Measurements from ENCODE around the gene MAP3K15. TPM values are rescaled to one million over a fixed set of nuclear protein-coding genes. Genes with fewer than 3 reads are reported as not detected.

MAP3K15 gene
- total RNA-seq, result under 1 TPM; 0.26 to 0.33 TPM

GRCh38 chrX:19514791-19515614 is at the start of gene MAP3K15:
Gene MAP3K15 (minus strand): TSS chrX:19515508. CDS start chrX:19515261, 247 bp downstream.
- peak; percentile 59 for ATAC-seq
- Histone ChIP-seq H3K9me3 (no peaks in the 10 kb centered on the region), H3K4me1 (peaks cover 3% of the 10 kb centered on the region), H3K36me3 (replicated peaks in 1 of 2; ENCODE audit: insufficient read depth in 1 of 2, low read depth in 2 of 2) (no peaks in the 10 kb centered on the region), H3K4me3 (no peak within 1 kb of the TSS), H3K27me3 (peaks cover 0 to 5% of the 10 kb centered on the region in 2 donors), H3K27ac (no peak within 1 kb of the TSS)
- intact Hi-C loops (cut with DNase I), result no loop called here
- 9% methylated on average over 8 of the region's 100 CpGs; no CpG with 5 or more reads in 1 of the 2 donors for WGBS, 2 donors
- DNase-seq, result peak; percentile 30 to 63 (median 42)
- TF ChIP-seq CTCF (IDR thresholded peaks at IDR 0.05), result peak in 1 of 7 experiments; percentile 30
- TF ChIP-seq POLR2A (IDR thresholded peaks at IDR 0.05), result no peak

GRCh38 chrX:19564606-19565005 is 49.3 kb upstream of the MAP3K15 start:
- intact Hi-C loops (cut with DNase I), result no loop called here
- Histone ChIP-seq H3K4me1 (no peaks in the 10 kb centered on the region), H3K36me3 (replicated peaks in 1 of 2; ENCODE audit: insufficient read depth in 1 of 2, low read depth in 2 of 2) (no peaks in the 10 kb centered on the region), H3K9me3 (no peaks in the 10 kb centered on the region), H3K27ac (no peak overlapping the region), H3K4me3 (no peak overlapping the region), H3K27me3 (no peaks in the 10 kb centered on the region)
- TF ChIP-seq POLR2A (IDR thresholded peaks at IDR 0.05) (no peak), CTCF (IDR thresholded peaks at IDR 0.05) (no peak)
- ATAC-seq (no peak), DNase-seq (no peak)
- 30 to 71% methylated on average over 1 of the region's 1 CpG for WGBS, 2 donors

- no peaks in the 10 kb centered on the region for H3K9me3 ChIP-seq
- DNase-seq (no peak), ATAC-seq (no peak)
- H3K4me1 ChIP-seq, result no peaks in the 10 kb centered on the region
- 91 to 100% methylated on average over 2 to 6 of the region's 6 CpGs for WGBS, 2 donors
- no peak overlapping the region for H3K27ac ChIP-seq
- H3K4me3 ChIP-seq, result no peak overlapping the region
- no peaks in the 10 kb centered on the region for H3K27me3 ChIP-seq
- no peaks in the 10 kb centered on the region for H3K36me3 ChIP-seq (replicated peaks in 1 of 2; ENCODE audit: insufficient read depth in 1 of 2, low read depth in 2 of 2)
- TF ChIP-seq CTCF (IDR thresholded peaks at IDR 0.05) (no peak), POLR2A (IDR thresholded peaks at IDR 0.05) (no peak)
- intact Hi-C loops (cut with DNase I), result no loop called here
Measured at GRCh38 chrX:19563746-19564145, 48.4 kb upstream of the MAP3K15 start.

GRCh38 chrX:19563327-19563726 is 48.0 kb upstream of the MAP3K15 start:
- Histone ChIP-seq H3K27ac (no peak overlapping the region), H3K27me3 (no peaks in the 10 kb centered on the region), H3K36me3 (replicated peaks in 1 of 2; ENCODE audit: insufficient read depth in 1 of 2, low read depth in 2 of 2) (no peaks in the 10 kb centered on the region), H3K4me1 (no peaks in the 10 kb centered on the region), H3K9me3 (no peaks in the 10 kb centered on the region), H3K4me3 (no peak overlapping the region)
- 83 to 92% methylated on average over 9 to 10 of the region's 10 CpGs for WGBS, 2 donors
- intact Hi-C loops (cut with DNase I), result no loop called here
- TF ChIP-seq CTCF (IDR thresholded peaks at IDR 0.05) (no peak), POLR2A (IDR thresholded peaks at IDR 0.05) (no peak)
- DNase-seq, result no peak
- no peak for ATAC-seq

- no peak for DNase-seq
- 100% methylated on average over 1 of the region's 1 CpG; no CpG with 5 or more reads in 1 of the 2 donors for WGBS, 2 donors
- intact Hi-C loops (cut with DNase I), result no loop called here
Measured at GRCh38 chrX:19560611-19561010, 45.3 kb upstream of the MAP3K15 start.

More at GRCh38 chrX:19560611-19561010, 45.3 kb upstream of the MAP3K15 start:
- TF ChIP-seq CTCF (IDR thresholded peaks at IDR 0.05) (no peak), POLR2A (IDR thresholded peaks at IDR 0.05) (no peak)
- Histone ChIP-seq H3K4me3 (no peak overlapping the region), H3K9me3 (no peaks in the 10 kb centered on the region), H3K27me3 (no peaks in the 10 kb centered on the region), H3K27ac (no peak overlapping the region), H3K36me3 (replicated peaks in 1 of 2; ENCODE audit: insufficient read depth in 1 of 2, low read depth in 2 of 2) (no peaks in the 10 kb centered on the region), H3K4me1 (no peaks in the 10 kb centered on the region)
- ATAC-seq, result no peak

All from body of pancreas (tissue), 4 donors.